ENCODE results near the gene GTPBP3. TPM values are rescaled to one million over a fixed set of nuclear protein-coding genes. Genes with fewer than 3 reads are reported as not detected.

GTPBP3 gene
- total RNA-seq, 2 experiments from 2014 or later = 83.2 to 113 TPM

DNA sequence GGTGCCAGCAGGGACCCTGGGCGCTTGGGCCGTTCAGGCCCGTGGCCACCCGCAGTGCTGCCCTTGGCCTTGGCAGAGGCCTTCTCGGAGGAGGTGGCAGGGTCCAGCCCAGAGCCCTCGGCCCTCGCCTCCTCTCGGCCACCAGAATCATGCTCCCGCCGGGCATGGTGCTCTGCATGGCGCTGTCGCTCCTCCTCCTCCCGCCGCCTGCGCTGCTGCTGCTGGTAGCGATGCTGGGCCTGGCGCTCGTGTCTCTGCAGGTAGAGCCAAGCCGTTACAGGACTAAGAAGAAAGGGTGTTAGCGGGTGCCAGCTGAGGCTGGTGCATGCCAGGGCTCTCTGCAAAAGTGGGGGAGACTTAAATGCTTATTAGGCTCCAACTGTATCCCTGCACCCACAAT lies 12.2 kb upstream of the GTPBP3 start:
- no peak overlapping the region for H2AFZ ChIP-seq (ENCODE audit: low read length)
- CTCF ChIA-PET (ENCODE audit: unreplicated experiment) = interaction anchor here (1.1 kb wide), 1 partner anchor 7 kb away, joined by 3 read pairs; no protein-coding TSS in a partner anchor
- peaks cover 14% of the 10 kb centered on the region for H3K4me1 ChIP-seq (ENCODE audit: insufficient read depth, low read length, poor library complexity, severe bottlenecking)
- TF ChIP-seq, protein P1, sequence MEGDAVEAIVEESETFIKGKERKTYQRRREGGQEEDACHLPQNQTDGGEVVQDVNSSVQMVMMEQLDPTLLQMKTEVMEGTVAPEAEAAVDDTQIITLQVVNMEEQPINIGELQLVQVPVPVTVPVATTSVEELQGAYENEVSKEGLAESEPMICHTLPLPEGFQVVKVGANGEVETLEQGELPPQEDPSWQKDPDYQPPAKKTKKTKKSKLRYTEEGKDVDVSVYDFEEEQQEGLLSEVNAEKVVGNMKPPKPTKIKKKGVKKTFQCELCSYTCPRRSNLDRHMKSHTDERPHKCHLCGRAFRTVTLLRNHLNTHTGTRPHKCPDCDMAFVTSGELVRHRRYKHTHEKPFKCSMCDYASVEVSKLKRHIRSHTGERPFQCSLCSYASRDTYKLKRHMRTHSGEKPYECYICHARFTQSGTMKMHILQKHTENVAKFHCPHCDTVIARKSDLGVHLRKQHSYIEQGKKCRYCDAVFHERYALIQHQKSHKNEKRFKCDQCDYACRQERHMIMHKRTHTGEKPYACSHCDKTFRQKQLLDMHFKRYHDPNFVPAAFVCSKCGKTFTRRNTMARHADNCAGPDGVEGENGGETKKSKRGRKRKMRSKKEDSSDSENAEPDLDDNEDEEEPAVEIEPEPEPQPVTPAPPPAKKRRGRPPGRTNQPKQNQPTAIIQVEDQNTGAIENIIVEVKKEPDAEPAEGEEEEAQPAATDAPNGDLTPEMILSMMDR (conservative IDR thresholded peaks at IDR 0.05; ENCODE audit: low read length) = no peak
- TF ChIP-seq EZH2phosphoT487 (IDR thresholded peaks at IDR 0.05; ENCODE audit: borderline replicate concordance, low read depth, low read length) = no peak
- H3K36me3 ChIP-seq (ENCODE audit: insufficient read depth, low read length) = peaks cover 26% of the 10 kb centered on the region
- intact Hi-C loops (cut with micrococcal nuclease; ENCODE audit: unreplicated experiment) = no loop called here
- no peak for DNase-seq (ENCODE audit: low spot score)
- no peaks in the 10 kb centered on the region for H3K79me2 ChIP-seq (ENCODE audit: insufficient read depth, low read depth, low read length)
- POLR2A ChIA-PET = interaction anchor here (0.6 to 0.7 kb wide), 2 partner anchors 16 to 67 kb away, joined by 3 read pairs; no protein-coding TSS in a partner anchor
- H3K4me2 ChIP-seq (ENCODE audit: low read length) = no peak overlapping the region
- H3K27ac ChIP-seq (ENCODE audit: low read depth, low read length, poor library complexity, severe bottlenecking) = no peak overlapping the region
- H3K9me2 ChIP-seq (ENCODE audit: insufficient read depth, low read length) = no peaks in the 10 kb centered on the region
- H3K4me3 ChIP-seq (ENCODE audit: low read depth, low read length, poor library complexity, severe bottlenecking) = no peak overlapping the region
- H4K20me1 ChIP-seq (ENCODE audit: insufficient read depth, low read length) = no peaks in the 10 kb centered on the region
- H3K9me3 ChIP-seq (ENCODE audit: low read length) = no peaks in the 10 kb centered on the region
- no TSS peak for BruUV-seq (replicated peaks)

DNA sequence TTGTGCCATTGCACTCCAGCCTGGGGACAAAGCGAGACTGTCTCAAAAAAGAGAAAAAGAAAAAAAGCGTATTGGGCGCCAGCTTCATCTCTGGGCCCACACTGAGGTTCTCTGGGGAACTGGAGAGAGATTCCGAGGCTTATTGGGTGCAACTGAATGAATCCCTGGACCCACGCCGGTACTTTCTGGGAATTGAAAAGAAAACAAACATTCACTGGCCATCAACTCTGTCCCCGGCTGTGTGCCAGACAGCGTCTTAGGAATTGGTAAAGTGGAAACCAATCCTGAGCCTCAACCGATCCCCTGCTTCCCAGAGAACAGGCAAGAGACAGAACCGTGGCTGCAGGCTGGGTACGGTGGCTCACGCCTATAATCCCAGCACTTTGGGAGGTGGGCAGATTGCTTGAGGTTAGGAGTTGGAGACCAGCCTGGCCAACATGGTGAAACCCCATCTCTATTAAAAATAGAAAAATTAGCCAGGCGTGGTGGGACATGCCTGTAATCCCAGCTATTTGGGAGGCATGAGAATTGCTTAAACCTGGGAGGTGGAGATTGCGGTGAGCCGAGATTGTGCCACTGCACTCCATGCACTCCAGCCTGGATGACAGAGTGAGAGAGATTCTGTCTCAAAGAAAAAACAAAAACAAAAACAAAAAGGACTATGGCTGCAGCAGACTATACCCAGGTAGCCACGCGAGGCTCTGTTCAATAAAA lies 11.3 kb upstream of the GTPBP3 start:
- ChIA-PET CTCF (ENCODE audit: unreplicated experiment) (no interaction called here), POLR2A (no interaction called here)
- H3K4me3 ChIP-seq (ENCODE audit: low read depth, low read length, poor library complexity, severe bottlenecking) = no peak overlapping the region
- no peaks in the 10 kb centered on the region for H3K79me2 ChIP-seq (ENCODE audit: insufficient read depth, low read depth, low read length)
- H3K4me2 ChIP-seq (ENCODE audit: low read length) = no peak overlapping the region
- H3K27ac ChIP-seq (ENCODE audit: low read depth, low read length, poor library complexity, severe bottlenecking) = no peak overlapping the region
- H4K20me1 ChIP-seq (ENCODE audit: insufficient read depth, low read length) = no peaks in the 10 kb centered on the region
- no peaks in the 10 kb centered on the region for H3K9me3 ChIP-seq (ENCODE audit: low read length)
- H2AFZ ChIP-seq (ENCODE audit: low read length) = no peak overlapping the region
- intact Hi-C loops (cut with micrococcal nuclease; ENCODE audit: unreplicated experiment) = no loop called here
- H3K36me3 ChIP-seq (ENCODE audit: insufficient read depth, low read length) = peaks cover 18% of the 10 kb centered on the region
- TF ChIP-seq, protein P1 (conservative IDR thresholded peaks at IDR 0.05; ENCODE audit: low read length) = no peak
- no peak for TF ChIP-seq EZH2phosphoT487 (IDR thresholded peaks at IDR 0.05; ENCODE audit: borderline replicate concordance, low read depth, low read length)
- no TSS peak for BruUV-seq (replicated peaks)
- peaks cover 14% of the 10 kb centered on the region for H3K4me1 ChIP-seq (ENCODE audit: insufficient read depth, low read length, poor library complexity, severe bottlenecking)
- no peaks in the 10 kb centered on the region for H3K9me2 ChIP-seq (ENCODE audit: insufficient read depth, low read length)
- DNase-seq (ENCODE audit: low spot score) = no peak

- Histone ChIP-seq H3K4me1 (ENCODE audit: insufficient read depth, low read length, poor library complexity, severe bottlenecking) (peaks cover 14% of the 10 kb centered on the region), H3K9me2 (ENCODE audit: insufficient read depth, low read length) (no peaks in the 10 kb centered on the region), H3K27ac (ENCODE audit: low read depth, low read length, poor library complexity, severe bottlenecking) (no peak overlapping the region), H3K36me3 (ENCODE audit: insufficient read depth, low read length) (peaks cover 14% of the 10 kb centered on the region), H3K9me3 (ENCODE audit: low read length) (no peaks in the 10 kb centered on the region), H4K20me1 (ENCODE audit: insufficient read depth, low read length) (no peaks in the 10 kb centered on the region), H2AFZ (ENCODE audit: low read length) (no peak overlapping the region), H3K4me2 (ENCODE audit: low read length) (no peak overlapping the region), H3K79me2 (ENCODE audit: insufficient read depth, low read depth, low read length) (no peaks in the 10 kb centered on the region), H3K4me3 (ENCODE audit: low read depth, low read length, poor library complexity, severe bottlenecking) (no peak overlapping the region)
- intact Hi-C loops (cut with micrococcal nuclease; ENCODE audit: unreplicated experiment) = no loop called here
- DNase-seq (ENCODE audit: low spot score) = no peak
- no peak for TF ChIP-seq EZH2phosphoT487 (IDR thresholded peaks at IDR 0.05; ENCODE audit: borderline replicate concordance, low read depth, low read length)
- TF ChIP-seq, protein P1 (conservative IDR thresholded peaks at IDR 0.05; ENCODE audit: low read length) = no peak
- no TSS peak for BruUV-seq (replicated peaks)
- POLR2A ChIA-PET = interaction anchor here (0.6 kb wide), 1 partner anchor 77 kb away, joined by 3 read pairs; no protein-coding TSS in a partner anchor
- CTCF ChIA-PET (ENCODE audit: unreplicated experiment) = no interaction called here
Measured at GRCh38 chr19:17326595-17326966, 10.8 kb upstream of the GTPBP3 start.
